CD14-positive monocyte (primary cell): ENCODE measurements around the gene DIAPH2. TPM values are rescaled to one million over a fixed set of nuclear protein-coding genes. Genes with fewer than 3 reads are reported as not detected.

Source experiments
- DNase-seq, 3 donors: peaks; one replicate each; pipeline ENCODE4 v3.0.0-alpha.2; 2011 to 2022
- H2AFZ ChIP-seq: 2 replicates; pipeline ENCODE4 v1.6.0; 2012; ENCODE audit warnings: mild to moderate bottlenecking, low read depth, low read length, inconsistent platforms; ENCODE audit not compliant: insufficient read depth, poor library complexity, severe bottlenecking
- H3K27ac ChIP-seq, 2 donors: 1 replicate in 1 of 2; 2 replicates in 1 of 2; pipeline ENCODE4 v1.5.1; 2012 to 2013; ENCODE audit warnings: low read length in 2 of 2, control low read depth in 1 of 2, inconsistent platforms in 1 of 2, low read depth in 1 of 2, mild to moderate bottlenecking in 1 of 2
- H3K27me3 ChIP-seq, 2 donors: one replicate each; pipeline versions ENCODE4 v1.6.0 to v1.6.1; 2011 to 2013; ENCODE audit warnings: low read length in 2 of 2; ENCODE audit not compliant: control insufficient read depth in 2 of 2, insufficient read depth in 2 of 2
- H3K36me3 ChIP-seq, 2 donors: replicated peaks in 1 of 2; 1 replicate in 1 of 2; 2 replicates in 1 of 2; pipeline versions ENCODE4 v1.5.1 to v1.6.1; 2012 to 2013; ENCODE audit warnings: low read length in 2 of 2, control low read depth in 1 of 2, inconsistent platforms in 1 of 2, mild to moderate bottlenecking in 1 of 2; ENCODE audit not compliant: insufficient read depth in 2 of 2, control insufficient read depth in 1 of 2
- H3K4me1 ChIP-seq, 2 donors: 1 replicate in 1 of 2; 2 replicates in 1 of 2; pipeline versions ENCODE4 v1.5.1 to v1.6.1; 2012 to 2013; ENCODE audit warnings: low read length in 2 of 2, control low read depth in 1 of 2, inconsistent platforms in 1 of 2, mild to moderate bottlenecking in 1 of 2, moderate library complexity in 1 of 2; ENCODE audit not compliant: insufficient read depth in 2 of 2, control insufficient read depth in 1 of 2
- H3K4me2 ChIP-seq: replicated peaks from 2 replicates; pipeline ENCODE3; 2012; ENCODE audit warnings: low read length, moderate library complexity, mild to moderate bottlenecking; ENCODE audit not compliant: poor library complexity, severe bottlenecking; ENCODE audit errors: extremely low read depth
- H3K4me3 ChIP-seq, 3 experiments: fragments of 200-600 bp in 1 of 3; sonication (generic) in 1 of 3; replicated peaks in 1 of 3; 1 replicate in 2 of 3; 2 replicates in 1 of 3; pipeline ENCODE4 v1.5.1; 2011 to 2013; ENCODE audit warnings: low read length in 3 of 3, mild to moderate bottlenecking in 3 of 3, control low read depth in 2 of 3, low read depth in 2 of 3, inconsistent platforms in 1 of 3, moderate library complexity in 1 of 3
- H3K79me2 ChIP-seq: 2 replicates; pipeline ENCODE4 v1.6.0; 2012; ENCODE audit warnings: mild to moderate bottlenecking, control low read depth, inconsistent platforms, low read length, moderate library complexity; ENCODE audit not compliant: insufficient read depth
- H3K9ac ChIP-seq: 2 replicates; pipeline ENCODE4 v1.6.0; 2017; ENCODE audit warnings: low read length, mild to moderate bottlenecking; ENCODE audit not compliant: insufficient read depth, poor library complexity, severe bottlenecking
- H3K9me3 ChIP-seq, 2 donors: replicated peaks in 1 of 2; 1 replicate in 1 of 2; 2 replicates in 1 of 2; pipeline versions ENCODE4 v1.5.1 to v1.6.1; 2012 to 2013; ENCODE audit warnings: low read length in 2 of 2, control low read depth in 1 of 2; ENCODE audit not compliant: control insufficient read depth in 1 of 2, insufficient read depth in 1 of 2
- H4K20me1 ChIP-seq: 2 replicates; pipeline ENCODE4 v1.6.0; 2012; ENCODE audit warnings: mild to moderate bottlenecking, low read length, control low read depth, moderate library complexity; ENCODE audit not compliant: insufficient read depth
- H3K27ac Mint-ChIP-seq, 7 donors: one replicate each; pipeline ENCODE4 v1.8.0; 2020; ENCODE audit warnings: mild to moderate bottlenecking in 7 of 7, mixed read lengths in 7 of 7, moderate library complexity in 6 of 7, inconsistent platforms in 2 of 7
- H3K27me3 Mint-ChIP-seq, 3 donors: one replicate each; pipeline ENCODE4 v1.8.0; 2021 to 2022; ENCODE audit warnings: low read depth in 3 of 3, mild to moderate bottlenecking in 3 of 3, mixed read lengths in 3 of 3, moderate library complexity in 3 of 3, inconsistent platforms in 1 of 3
- H3K36me3 Mint-ChIP-seq, 2 donors: one replicate each; pipeline ENCODE4 v1.8.0; 2020; ENCODE audit warnings: mixed read lengths in 2 of 2, inconsistent platforms in 1 of 2, mild to moderate bottlenecking in 1 of 2
- H3K4me1 Mint-ChIP-seq: one replicate; pipeline ENCODE4 v1.8.0; 2020; ENCODE audit warnings: mild to moderate bottlenecking, mixed read lengths
- H3K4me3 Mint-ChIP-seq, 2 donors: one replicate each; pipeline ENCODE4 v1.8.0; 2020; ENCODE audit warnings: mild to moderate bottlenecking in 2 of 2, mixed read lengths in 2 of 2, moderate library complexity in 1 of 2
- H3K9me3 Mint-ChIP-seq, 7 donors: one replicate each; pipeline ENCODE4 v1.8.0; 2020 to 2022; ENCODE audit warnings: mixed read lengths in 7 of 7, mild to moderate bottlenecking in 6 of 7, moderate library complexity in 6 of 7, inconsistent platforms in 2 of 7
- WGBS: methylation state at CpG from one replicate; pipeline ENCODE4 v1.1.5; 2013; ENCODE audit warnings: missing lambda C conversion rate; ENCODE audit not compliant: insufficient coverage; 5-methylcytosine and 5-hydroxymethylcytosine counted together
- intact Hi-C, 2 donors: fragments of 100-400 bp; cut with micrococcal nuclease; formaldehyde crosslinking; loops; one replicate each; pipeline versions ENCODE4 v1.15.0 to v1.15.1; 2023
- polyA plus RNA-seq, 3 donors: library from polyadenylated mRNA; depleted of rRNA in 1 of 3; unstranded in 2 of 3; stranded (reverse) in 1 of 3; fragments of 300-500 nt in 2 of 3; fragments of >200 nt in 1 of 3; fragmentation: Illumina TruSeq in 2 of 3; gene quantifications; 1 replicate in 2 of 3; 2 replicates in 1 of 3; pipeline ENCODE4 v1.2.3, GENCODE V29; 2012 to 2021
- TF ChIP-seq, protein P1 (sequence below): fragments of 200-600 bp; IDR thresholded peaks from one replicate; pipeline ENCODE4 v1.8.0; 2022; ENCODE audit warnings: antibody characterized with exemption, mild to moderate bottlenecking

Gene DIAPH2
- polyA plus RNA-seq, 3 donors: 9.5 to 20.5 (median 11.4) TPM

DNA sequence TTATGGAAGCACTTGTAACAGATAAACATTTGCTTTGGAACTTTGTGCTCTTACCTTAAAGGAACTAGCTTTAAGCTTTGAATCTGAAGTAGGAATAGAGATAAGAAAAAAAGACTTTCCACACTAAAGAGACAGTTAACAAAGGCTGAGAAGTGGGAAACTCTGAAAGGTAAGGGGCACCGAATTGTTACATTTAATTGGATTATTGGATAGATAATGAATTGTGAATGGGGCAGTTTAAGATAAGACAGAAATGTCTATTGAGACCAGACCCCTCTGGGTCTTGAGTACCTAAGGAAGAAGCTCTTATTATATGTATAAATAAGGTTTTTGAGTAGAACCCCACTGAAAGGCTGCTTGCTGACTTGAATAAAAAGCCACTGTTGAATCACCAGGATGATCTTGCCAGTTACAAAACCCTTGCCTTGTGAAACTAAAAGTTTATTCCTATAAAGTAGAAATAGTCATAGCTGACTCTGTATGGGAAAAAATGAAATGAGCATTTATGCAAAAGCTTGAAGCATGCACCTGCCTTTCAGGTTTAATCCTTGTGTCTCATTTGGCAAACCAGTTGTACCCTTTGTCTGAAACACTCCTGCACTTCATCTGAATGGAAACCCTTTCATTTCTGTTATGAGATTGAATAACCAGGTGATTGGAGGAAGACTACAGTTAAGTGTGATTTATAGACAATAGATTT lies 622.3 kb downstream of the DIAPH2 start:
- TF ChIP-seq, protein P1, sequence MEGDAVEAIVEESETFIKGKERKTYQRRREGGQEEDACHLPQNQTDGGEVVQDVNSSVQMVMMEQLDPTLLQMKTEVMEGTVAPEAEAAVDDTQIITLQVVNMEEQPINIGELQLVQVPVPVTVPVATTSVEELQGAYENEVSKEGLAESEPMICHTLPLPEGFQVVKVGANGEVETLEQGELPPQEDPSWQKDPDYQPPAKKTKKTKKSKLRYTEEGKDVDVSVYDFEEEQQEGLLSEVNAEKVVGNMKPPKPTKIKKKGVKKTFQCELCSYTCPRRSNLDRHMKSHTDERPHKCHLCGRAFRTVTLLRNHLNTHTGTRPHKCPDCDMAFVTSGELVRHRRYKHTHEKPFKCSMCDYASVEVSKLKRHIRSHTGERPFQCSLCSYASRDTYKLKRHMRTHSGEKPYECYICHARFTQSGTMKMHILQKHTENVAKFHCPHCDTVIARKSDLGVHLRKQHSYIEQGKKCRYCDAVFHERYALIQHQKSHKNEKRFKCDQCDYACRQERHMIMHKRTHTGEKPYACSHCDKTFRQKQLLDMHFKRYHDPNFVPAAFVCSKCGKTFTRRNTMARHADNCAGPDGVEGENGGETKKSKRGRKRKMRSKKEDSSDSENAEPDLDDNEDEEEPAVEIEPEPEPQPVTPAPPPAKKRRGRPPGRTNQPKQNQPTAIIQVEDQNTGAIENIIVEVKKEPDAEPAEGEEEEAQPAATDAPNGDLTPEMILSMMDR: no peak
- DNase-seq: no peak
- H3K4me3 Mint-ChIP-seq: no peak overlapping the region
- H3K27ac Mint-ChIP-seq: no peak overlapping the region
- H4K20me1 ChIP-seq: no peaks in the 10 kb centered on the region
- H3K27ac ChIP-seq: no peak overlapping the region
- H3K27me3 ChIP-seq: no peaks in the 10 kb centered on the region
- H3K4me2 ChIP-seq: no peak overlapping the region
- intact Hi-C loops: no loop called here
- H3K9ac ChIP-seq: no peak overlapping the region
- WGBS: no CpG with 5 or more reads among the region's 1 CpG
- no peaks in the 10 kb centered on the region for H3K36me3 ChIP-seq
- H3K9me3 ChIP-seq: no peaks in the 10 kb centered on the region
- no peaks in the 10 kb centered on the region for H3K79me2 ChIP-seq
- peaks cover 0 to 1% (median 0%) of the 10 kb centered on the region in 7 donors for H3K9me3 Mint-ChIP-seq
- H3K4me3 ChIP-seq: no peak overlapping the region
- H2AFZ ChIP-seq: no peak overlapping the region
- peaks cover 0 to 9% (median 0%) of the 10 kb centered on the region in 3 donors for H3K27me3 Mint-ChIP-seq
- no peaks in the 10 kb centered on the region for H3K4me1 ChIP-seq
- H3K4me1 Mint-ChIP-seq: no peaks in the 10 kb centered on the region
- peaks cover 0 to 6% of the 10 kb centered on the region in 2 donors for H3K36me3 Mint-ChIP-seq

DNA sequence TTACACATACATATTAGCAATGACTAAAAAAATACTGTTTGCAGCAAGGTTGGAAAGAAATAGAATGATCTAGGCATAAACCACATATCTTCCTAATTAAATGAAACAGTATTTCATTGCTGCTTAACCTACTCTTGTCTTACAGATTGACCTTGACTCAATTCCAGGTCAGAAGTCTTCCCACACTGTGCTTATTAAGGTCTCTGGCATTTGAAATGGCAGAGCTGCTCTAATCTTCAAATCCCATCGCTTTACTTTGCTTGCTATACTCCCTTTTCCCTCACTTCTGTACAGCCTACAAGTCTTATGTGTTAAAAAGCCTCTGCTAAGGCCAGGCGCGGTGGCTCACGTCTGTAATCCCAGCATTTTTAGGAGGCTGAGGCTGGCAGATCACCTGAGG lies 623.5 kb downstream of the DIAPH2 start:
- no peak overlapping the region for H3K4me2 ChIP-seq
- no CpG with 5 or more reads among the region's 4 CpGs for WGBS
- no peak overlapping the region for H2AFZ ChIP-seq
- H3K79me2 ChIP-seq: no peaks in the 10 kb centered on the region
- Mint-ChIP-seq H3K27me3 (peaks cover 0 to 9% (median 0%) of the 10 kb centered on the region in 3 donors), H3K4me1 (no peaks in the 10 kb centered on the region), H3K9me3 (peaks cover 0 to 1% (median 0%) of the 10 kb centered on the region in 7 donors), H3K27ac (no peak overlapping the region), H3K36me3 (peaks cover 0 to 6% of the 10 kb centered on the region in 2 donors), H3K4me3 (no peak overlapping the region)
- TF ChIP-seq, protein P1: no peak
- no peaks in the 10 kb centered on the region for H3K27me3 ChIP-seq
- no peaks in the 10 kb centered on the region for H4K20me1 ChIP-seq
- H3K9me3 ChIP-seq: no peaks in the 10 kb centered on the region
- H3K27ac ChIP-seq: no peak overlapping the region
- H3K4me1 ChIP-seq: no peaks in the 10 kb centered on the region
- no peak overlapping the region for H3K4me3 ChIP-seq
- DNase-seq: no peak
- H3K9ac ChIP-seq: no peak overlapping the region
- H3K36me3 ChIP-seq: no peaks in the 10 kb centered on the region
- intact Hi-C loops: no loop called here
